Measurements from ENCODE around the gene CST2. TPM values are rescaled to one million over a fixed set of nuclear protein-coding genes. Genes with fewer than 3 reads are reported as not detected.
"Not testable (repeated sequence)": the region's sequence is repeated elsewhere in the genome, so short reads cannot be mapped to it uniquely, and the experiment has no call there.

Gene CST2, protein sequence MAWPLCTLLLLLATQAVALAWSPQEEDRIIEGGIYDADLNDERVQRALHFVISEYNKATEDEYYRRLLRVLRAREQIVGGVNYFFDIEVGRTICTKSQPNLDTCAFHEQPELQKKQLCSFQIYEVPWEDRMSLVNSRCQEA
- polyA plus RNA-seq (ENCODE audit: low read depth in 6 of 6), result not detected

- Mint-ChIP-seq H3K27ac (peak within 1 kb of the TSS in 2 of 6 donors; percentile 6 to 18), H3K27me3 (peaks cover 0 to 15% (median 0%) of the 10 kb centered on the region in 3 donors), H3K9me3 (no peaks in the 10 kb centered on the region), H3K4me3 (no peak within 1 kb of the TSS), H3K36me3 (no peaks in the 10 kb centered on the region), H3K4me1 (peaks cover 0 to 7% (median 7%) of the 10 kb centered on the region in 3 donors)
- DNase-seq, result no peak
- no peak for ATAC-seq (ENCODE audit: low read depth in 2 of 2)
Measured at GRCh38 chr20:23826541-23827021, at the start of gene CST2. Gene CST2 (minus strand): TSS chr20:23826729. CDS start chr20:23826660, 69 bp downstream.

DNA sequence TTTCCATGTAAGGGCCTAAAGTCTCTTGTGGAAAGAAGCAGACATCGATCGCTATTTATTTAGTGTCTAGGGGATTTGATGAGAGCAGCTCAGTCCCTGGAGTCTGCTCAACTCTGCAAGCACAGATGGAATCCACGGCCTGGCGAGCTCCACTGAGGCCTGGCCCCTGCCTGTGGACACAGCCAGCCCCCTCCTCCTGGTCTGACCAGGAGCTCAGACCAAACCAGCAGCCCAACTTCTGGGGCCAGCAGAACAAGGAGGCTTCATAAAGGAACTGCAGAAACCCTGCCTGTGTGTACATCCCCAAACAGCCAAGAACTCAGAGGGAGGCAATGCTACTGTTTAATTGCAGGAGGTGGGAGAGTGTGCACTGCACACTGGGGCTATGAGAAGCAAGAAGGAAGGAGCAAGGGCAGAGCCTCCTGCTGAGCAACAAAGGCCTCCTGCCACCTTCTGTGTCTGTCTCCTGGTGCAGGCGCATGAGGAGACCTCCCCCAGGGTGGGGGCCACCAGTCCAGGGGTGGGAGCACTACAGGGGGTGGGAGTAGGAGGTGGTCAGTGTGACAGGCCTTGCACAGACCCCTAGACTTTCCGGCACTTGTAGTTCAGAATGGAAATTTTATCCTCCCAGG, 49.2 kb upstream of the CST2 start:
- Mint-ChIP-seq H3K36me3 (no peaks in the 10 kb centered on the region), H3K4me1 (peaks cover 0 to 5% (median 3%) of the 10 kb centered on the region in 3 donors), H3K9me3 (no peaks in the 10 kb centered on the region), H3K27ac (peak overlapping the region in 1 of 6 donors; percentile 65), H3K27me3 (peaks cover 0 to 4% (median 0%) of the 10 kb centered on the region in 3 donors), H3K4me3 (no peak overlapping the region)
- ATAC-seq (ENCODE audit: low read depth in 2 of 2) (no peak), DNase-seq (no peak)

DNA sequence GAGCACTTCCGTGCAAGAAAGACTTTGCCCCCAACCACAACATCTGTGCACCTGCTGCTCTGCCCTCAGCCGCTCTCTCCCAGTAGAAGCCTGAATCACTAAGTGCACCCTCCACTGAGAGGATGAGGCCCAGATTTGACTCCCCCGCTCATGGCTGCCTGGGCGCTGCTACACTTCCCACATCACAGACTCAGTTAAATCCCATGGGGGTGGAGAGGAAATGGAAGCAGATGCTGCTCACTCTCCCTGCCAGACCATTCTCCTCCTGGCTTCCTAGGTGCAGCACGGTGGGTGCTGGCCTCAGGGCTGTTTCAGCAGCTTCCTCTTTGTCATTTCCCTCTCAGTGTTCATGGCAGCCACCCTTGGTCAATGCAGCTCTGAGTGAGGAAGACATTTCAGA, 48.2 kb upstream of the CST2 start:
- H3K4me3 Mint-ChIP-seq, result no peak overlapping the region
- peaks cover 0 to 5% (median 3%) of the 10 kb centered on the region in 3 donors for H3K4me1 Mint-ChIP-seq
- ATAC-seq (ENCODE audit: low read depth in 2 of 2), result peak in 1 of 2 donors; percentile 13
- H3K9me3 Mint-ChIP-seq, result no peaks in the 10 kb centered on the region
- peak overlapping the region in 2 of 6 donors; percentile 13 to 49 for H3K27ac Mint-ChIP-seq
- peak; percentile 3 for DNase-seq
- no peaks in the 10 kb centered on the region for H3K36me3 Mint-ChIP-seq
- peaks cover 0 to 4% (median 3%) of the 10 kb centered on the region in 3 donors for H3K27me3 Mint-ChIP-seq

DNA sequence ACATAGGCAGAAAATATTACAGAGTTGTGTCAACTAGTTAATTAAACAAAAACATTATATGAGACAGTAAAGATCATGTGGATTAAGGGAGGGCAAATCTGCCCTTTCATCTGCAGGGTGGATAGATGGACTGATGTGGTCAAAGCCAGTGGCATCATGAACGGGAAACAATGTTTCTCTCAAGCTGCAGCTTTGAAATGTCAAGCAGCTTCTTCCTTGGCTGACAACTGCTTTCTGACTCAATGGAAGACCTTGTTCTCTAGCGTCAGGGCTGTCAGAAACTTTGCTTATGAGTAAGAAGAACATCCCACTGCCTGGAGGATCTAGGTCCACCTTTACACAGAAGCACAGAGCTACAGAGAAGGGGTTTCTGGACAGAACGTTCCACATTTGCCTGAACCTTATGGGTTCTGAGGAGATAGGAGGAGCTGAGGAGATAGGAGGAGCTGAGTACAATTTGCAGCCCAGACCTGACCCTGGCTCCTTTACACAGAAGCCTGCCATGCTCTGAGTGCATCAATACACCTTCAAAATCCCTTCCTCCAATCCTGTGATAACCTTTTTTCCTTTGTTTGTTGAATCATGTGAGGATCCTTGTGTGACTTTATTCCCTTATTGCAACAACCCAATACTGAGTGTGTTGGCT, 47.0 kb upstream of the CST2 start:
- no peak for ATAC-seq (ENCODE audit: low read depth in 2 of 2)
- H3K36me3 Mint-ChIP-seq, result no peaks in the 10 kb centered on the region
- H3K27ac Mint-ChIP-seq, result no peak overlapping the region
- no peak for DNase-seq
- peaks cover 0 to 5% (median 4%) of the 10 kb centered on the region in 3 donors for H3K27me3 Mint-ChIP-seq
- no peak overlapping the region for H3K4me3 Mint-ChIP-seq
- no peaks in the 10 kb centered on the region for H3K9me3 Mint-ChIP-seq
- peaks cover 0 to 5% (median 3%) of the 10 kb centered on the region in 3 donors for H3K4me1 Mint-ChIP-seq

- no peaks in the 10 kb centered on the region for H3K9me3 Mint-ChIP-seq
- H3K27ac Mint-ChIP-seq, result peak overlapping the region in 2 of 6 donors; percentile 54 to 69
- peaks cover 0 to 5% (median 4%) of the 10 kb centered on the region in 3 donors for H3K27me3 Mint-ChIP-seq
- no peaks in the 10 kb centered on the region for H3K36me3 Mint-ChIP-seq
- ATAC-seq (ENCODE audit: low read depth in 2 of 2) (no peak), DNase-seq (no peak)
- H3K4me1 Mint-ChIP-seq, result peaks cover 0 to 6% (median 5%) of the 10 kb centered on the region in 3 donors
- H3K4me3 Mint-ChIP-seq, result no peak overlapping the region
Measured at GRCh38 chr20:23872065-23872464, 45.5 kb upstream of the CST2 start.

DNA sequence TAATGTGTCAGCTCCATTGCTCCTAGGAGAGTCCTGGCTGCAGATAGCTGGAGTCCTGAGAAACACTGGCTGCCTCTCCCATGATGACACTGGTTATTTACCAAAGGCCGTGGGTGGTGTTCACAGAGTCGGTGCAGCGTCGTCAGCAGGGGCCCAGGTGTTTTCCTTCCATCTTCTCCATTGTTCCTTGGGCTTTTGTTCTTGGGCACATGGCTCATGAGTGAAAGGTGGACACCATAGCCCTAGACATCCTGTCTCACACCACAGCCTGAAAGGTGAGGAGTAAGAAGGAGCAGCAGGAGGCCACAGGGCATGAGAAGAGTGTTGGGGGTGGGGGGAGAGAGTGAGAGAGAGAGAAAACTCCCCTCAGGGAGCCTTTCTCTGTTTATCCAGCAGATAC, 43.9 kb upstream of the CST2 start:
- Mint-ChIP-seq H3K4me1 (peaks cover 0 to 8% (median 5%) of the 10 kb centered on the region in 3 donors), H3K36me3 (no peaks in the 10 kb centered on the region), H3K9me3 (peaks cover 0 to 2% (median 0%) of the 10 kb centered on the region in 7 donors), H3K27me3 (peaks cover 0 to 5% (median 4%) of the 10 kb centered on the region in 3 donors), H3K27ac (no peak overlapping the region), H3K4me3 (no peak overlapping the region)
- ATAC-seq (ENCODE audit: low read depth in 2 of 2) (no peak), DNase-seq (no peak)

GRCh38 chr20:23869520-23869919, 43.0 kb upstream of the CST2 start:
- Mint-ChIP-seq H3K4me3 (no peak overlapping the region), H3K27ac (no peak overlapping the region), H3K4me1 (peaks cover 0 to 5% (median 0%) of the 10 kb centered on the region in 3 donors), H3K9me3 (peaks cover 0 to 2% (median 0%) of the 10 kb centered on the region in 7 donors), H3K36me3 (no peaks in the 10 kb centered on the region), H3K27me3 (peaks cover 0 to 5% (median 4%) of the 10 kb centered on the region in 3 donors)
- no peak for DNase-seq
- no peak for ATAC-seq (ENCODE audit: low read depth in 2 of 2)

DNA sequence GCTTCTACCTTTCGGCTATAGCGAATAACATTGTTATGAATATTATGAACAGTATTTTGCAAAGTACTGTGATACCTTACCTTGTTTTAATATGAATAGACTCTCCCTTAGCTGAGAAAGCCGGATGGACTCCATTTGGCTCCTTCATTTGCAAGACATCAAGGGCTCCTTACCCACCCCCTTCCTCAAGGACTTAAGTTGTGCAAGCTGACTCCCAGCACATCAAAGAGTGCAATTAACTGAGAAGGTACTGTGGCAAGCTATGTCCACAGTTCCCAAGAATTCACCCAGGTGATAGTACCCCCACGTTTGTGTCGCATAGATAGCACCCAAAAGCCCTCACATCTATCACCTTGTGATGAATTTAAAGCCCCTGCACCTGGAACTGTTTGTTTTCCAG, 41.8 kb upstream of the CST2 start:
- ATAC-seq (ENCODE audit: low read depth in 2 of 2) (no peak), DNase-seq (no peak)
- peaks cover 0 to 5% (median 1%) of the 10 kb centered on the region in 3 donors for H3K27me3 Mint-ChIP-seq
- H3K9me3 Mint-ChIP-seq, result peaks cover 0 to 2% (median 0%) of the 10 kb centered on the region in 7 donors
- no peaks in the 10 kb centered on the region for H3K36me3 Mint-ChIP-seq
- H3K27ac Mint-ChIP-seq, result no peak overlapping the region
- peak overlapping the region in 1 of 8 donors; percentile 22 for H3K4me3 Mint-ChIP-seq
- H3K4me1 Mint-ChIP-seq, result peaks cover 0 to 4% (median 0%) of the 10 kb centered on the region in 3 donors

DNA sequence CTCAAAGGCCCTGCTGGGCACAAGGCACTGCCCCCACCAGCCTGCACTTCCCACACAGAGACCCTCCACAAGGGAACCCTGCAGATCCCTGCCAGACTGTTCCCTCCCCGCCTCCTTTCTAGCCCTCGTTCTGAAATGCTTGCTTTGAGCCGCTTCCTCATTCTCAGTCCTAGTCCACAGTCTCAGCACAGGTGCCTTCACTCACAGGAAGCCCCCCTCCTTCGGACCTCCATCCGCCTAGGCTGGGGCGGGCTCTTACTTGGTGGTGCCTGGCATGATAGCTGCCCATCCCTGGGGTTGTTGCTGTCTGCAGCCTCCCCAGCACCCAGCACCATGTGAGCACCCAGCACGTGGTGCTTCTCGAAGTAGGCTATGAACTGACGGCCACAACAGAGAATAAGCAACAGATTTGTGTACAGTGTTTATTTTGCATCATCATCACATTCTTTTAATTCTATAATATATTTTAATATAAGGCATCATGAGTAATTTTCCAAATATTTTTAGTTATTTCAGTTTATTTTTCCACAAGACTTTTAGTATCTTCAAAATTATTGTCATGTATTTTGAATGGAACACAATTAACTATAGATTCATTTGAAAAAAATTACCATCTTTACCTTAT, 40.7 kb upstream of the CST2 start:
- Mint-ChIP-seq H3K27me3 (peaks cover 0 to 5% (median 0%) of the 10 kb centered on the region in 3 donors), H3K27ac (peak overlapping the region in 1 of 6 donors; percentile 49), H3K4me1 (peaks cover 0 to 4% (median 0%) of the 10 kb centered on the region in 3 donors), H3K9me3 (peaks cover 0 to 5% (median 0%) of the 10 kb centered on the region in 7 donors), H3K4me3 (no peak overlapping the region), H3K36me3 (no peaks in the 10 kb centered on the region)
- DNase-seq, result no peak
- ATAC-seq (ENCODE audit: low read depth in 2 of 2), result peak in 1 of 2 donors; percentile 32

- not testable (repeated sequence) for H3K27me3 Mint-ChIP-seq
Measured at GRCh38 chr20:23860771-23861170, 34.2 kb upstream of the CST2 start.

GRCh38 chr20:23857962-23858595, 31.6 kb upstream of the CST2 start:
- no peak overlapping the region for H3K27ac Mint-ChIP-seq
- DNase-seq (no peak), ATAC-seq (ENCODE audit: low read depth in 2 of 2) (no peak)
- no peaks in the 10 kb centered on the region for H3K36me3 Mint-ChIP-seq
- H3K27me3 Mint-ChIP-seq, result peaks cover 0 to 7% (median 0%) of the 10 kb centered on the region in 3 donors
- no peaks in the 10 kb centered on the region for H3K4me1 Mint-ChIP-seq
- H3K4me3 Mint-ChIP-seq, result no peak overlapping the region
- peaks cover 0 to 4% (median 0%) of the 10 kb centered on the region in 7 donors for H3K9me3 Mint-ChIP-seq

More at GRCh38 chr20:23860771-23861170, 34.2 kb upstream of the CST2 start:
- not testable (repeated sequence) for H3K4me3 Mint-ChIP-seq; H3K9me3 Mint-ChIP-seq; DNase-seq; H3K36me3 Mint-ChIP-seq; H3K27ac Mint-ChIP-seq; H3K4me1 Mint-ChIP-seq; ATAC-seq (ENCODE audit: low read depth in 2 of 2)

DNA sequence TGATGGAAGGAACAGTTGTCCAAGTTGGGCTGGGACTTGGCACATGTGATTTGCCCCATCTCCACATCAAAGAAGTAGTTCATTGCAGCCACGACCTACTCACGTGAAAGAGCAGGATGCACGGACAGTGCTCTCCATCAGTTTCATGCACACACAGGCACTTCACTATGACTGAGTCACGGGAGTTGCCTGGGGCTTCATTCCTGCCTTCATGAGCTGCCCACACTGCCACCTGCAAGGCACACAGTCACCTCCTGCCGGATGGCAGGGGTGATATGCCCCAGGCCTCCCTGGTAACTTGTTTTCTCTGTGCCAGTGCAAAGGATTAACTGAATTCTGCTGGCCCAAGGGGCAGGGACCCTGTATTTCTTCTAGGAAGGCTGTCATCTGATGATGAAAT, 30.2 kb upstream of the CST2 start:
- Mint-ChIP-seq H3K4me3 (no peak overlapping the region), H3K9me3 (no peaks in the 10 kb centered on the region), H3K36me3 (no peaks in the 10 kb centered on the region), H3K27ac (no peak overlapping the region), H3K27me3 (peaks cover 0 to 4% (median 0%) of the 10 kb centered on the region in 3 donors), H3K4me1 (no peaks in the 10 kb centered on the region)
- DNase-seq, result no peak
- no peak for ATAC-seq (ENCODE audit: low read depth in 2 of 2)

DNA sequence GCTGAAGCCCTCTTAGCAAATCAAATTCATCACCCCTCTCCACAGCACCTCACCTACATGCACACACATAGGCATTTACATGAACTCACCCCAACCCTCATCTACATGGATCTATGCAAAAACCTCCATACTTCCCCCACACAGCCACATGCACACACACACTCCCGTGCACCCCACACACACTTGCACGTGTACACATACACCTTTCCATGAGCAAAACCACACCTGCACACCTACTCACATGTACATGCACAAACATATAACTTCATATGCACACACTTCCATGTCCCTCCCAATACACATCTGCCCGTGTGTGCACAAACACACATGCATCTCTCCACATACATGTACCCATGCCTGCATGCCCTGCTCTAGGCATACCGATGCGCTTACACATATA, 29.7 kb upstream of the CST2 start:
- ATAC-seq (ENCODE audit: low read depth in 2 of 2) (no peak), DNase-seq (no peak)
- H3K9me3 Mint-ChIP-seq, result peaks cover 0 to under 1% (median 0%) of the 10 kb centered on the region in 7 donors
- H3K4me1 Mint-ChIP-seq, result no peaks in the 10 kb centered on the region
- H3K4me3 Mint-ChIP-seq, result no peak overlapping the region
- no peaks in the 10 kb centered on the region for H3K36me3 Mint-ChIP-seq
- H3K27ac Mint-ChIP-seq, result no peak overlapping the region
- no peaks in the 10 kb centered on the region for H3K27me3 Mint-ChIP-seq
